ENCODE measurements around the gene DENND1A.

Gene DENND1A

GRCh38 chr9:123814496-123814895, 115.4 kb downstream of the DENND1A start:
- DNase-seq (ENCODE audit: low spot score), result no peak

- no peak for DNase-seq (ENCODE audit: low spot score)
Observed at GRCh38 chr9:123812984-123813383, 116.9 kb downstream of the DENND1A start.

- no peak for DNase-seq (ENCODE audit: low spot score)
Observed at GRCh38 chr9:123807251-123807650, 122.7 kb downstream of the DENND1A start.

GRCh38 chr9:123806829-123807228, 123.1 kb downstream of the DENND1A start:
- DNase-seq (ENCODE audit: low spot score), result no peak

- no peak for DNase-seq (ENCODE audit: low spot score)
Observed at GRCh38 chr9:123798195-123798594, 131.7 kb downstream of the DENND1A start.

- DNase-seq (ENCODE audit: low spot score), result no peak
Observed at GRCh38 chr9:123796618-123797484, 133.1 kb downstream of the DENND1A start.

- no peak for DNase-seq (ENCODE audit: low spot score)
Observed at GRCh38 chr9:123796094-123796493, 133.8 kb downstream of the DENND1A start.

GRCh38 chr9:123795336-123795735, 134.6 kb downstream of the DENND1A start:
- no peak for DNase-seq (ENCODE audit: low spot score)

- no peak for DNase-seq (ENCODE audit: low spot score)
Observed at GRCh38 chr9:123792501-123792900, 137.4 kb downstream of the DENND1A start.

- no peak for DNase-seq (ENCODE audit: low spot score)
Observed at GRCh38 chr9:123789554-123790292, 140.2 kb downstream of the DENND1A start.

- no peak for DNase-seq (ENCODE audit: low spot score)
Observed at GRCh38 chr9:123787416-123787815, 142.5 kb downstream of the DENND1A start.

- DNase-seq (ENCODE audit: low spot score), result no peak
Observed at GRCh38 chr9:123784518-123784917, 145.4 kb downstream of the DENND1A start.

- DNase-seq (ENCODE audit: low spot score), result no peak
Observed at GRCh38 chr9:123778232-123778902, 151.6 kb downstream of the DENND1A start.

GRCh38 chr9:123776708-123777537, 153.0 kb downstream of the DENND1A start:
- no peak for DNase-seq (ENCODE audit: low spot score)

- no peak for DNase-seq (ENCODE audit: low spot score)
Observed at GRCh38 chr9:123775289-123776284, 154.3 kb downstream of the DENND1A start.

GRCh38 chr9:123773783-123774182, 156.1 kb downstream of the DENND1A start:
- DNase-seq (ENCODE audit: low spot score), result no peak

GRCh38 chr9:123772967-123773366, 157.0 kb downstream of the DENND1A start:
- DNase-seq (ENCODE audit: low spot score), result no peak

- DNase-seq (ENCODE audit: low spot score), result no peak
Observed at GRCh38 chr9:123772374-123772773, 157.6 kb downstream of the DENND1A start.

GRCh38 chr9:123771690-123772089, 158.2 kb downstream of the DENND1A start:
- no peak for DNase-seq (ENCODE audit: low spot score)

- no peak for DNase-seq (ENCODE audit: low spot score)
Observed at GRCh38 chr9:123769719-123770118, 160.2 kb downstream of the DENND1A start.
